K562 (cell line): ENCODE results near the gene NRAP. TPM values are rescaled to one million over a fixed set of nuclear protein-coding genes. Genes with fewer than 3 reads are reported as not detected.

Source experiments
- ATAC-seq: fragments of 200-7000 bp; cut with Tn5 transposase; 3 replicates; pipeline ENCODE4 v1.9.1; 2020; ENCODE audit warnings: moderate library complexity
- BruUV-seq: library from RNA; stranded (reverse); fragments of 400-500 nt; replicated peaks from 2 replicates; lab custom pipeline; 2021; lab: Mats Ljungman, UMichigan
- CTCF ChIA-PET: fragments of 300-600 bp; formaldehyde crosslinking; extraction: SDS; loops from one replicate; lab custom pipeline; 2021; ENCODE audit warnings: low intra/inter-chr PET ratio; lab: Yijun Ruan, JAX
- POLR2A ChIA-PET: fragments of 300-600, 350-650 bp; sonication (Branson Sonifier 250); formaldehyde crosslinking; extraction: SDS; loops from one replicate; lab custom pipeline; 2021; ENCODE audit warnings: antibody characterized with exemption, inconsistent platforms; lab: Yijun Ruan, JAX
- DNase-seq, 4 experiments: peaks; one replicate each; pipeline versions ENCODE4 v3.0.0 to v3.0.0-alpha.2; 2011 to 2018; ENCODE audit warnings: low spot score in 3 of 4, mixed read lengths in 3 of 4; ENCODE audit errors: extremely low read depth in 1 of 4
- FAIRE-seq: peaks from 2 replicates; lab custom pipeline; 2011; peaks lifted over from hg19 to GRCh38; lab: Jason Lieb, UNC
- H2AFZ ChIP-seq: 2 replicates; pipeline ENCODE4 v1.6.0; 2011; ENCODE audit warnings: low read depth, low read length, control low read depth, inconsistent platforms
- H3K27ac ChIP-seq: fragments of 200-600 bp; 3 replicates; pipeline ENCODE4 v1.8.0; 2011; ENCODE audit warnings: low read depth, mild to moderate bottlenecking, control low read depth, inconsistent platforms, low read length, moderate library complexity, mixed read lengths; ENCODE audit errors: extremely low read depth
- H3K27me3 ChIP-seq, 2 experiments: fragments of 300-600 bp in 1 of 2; 2 replicates in 1 of 2; 3 replicates in 1 of 2; pipeline versions ENCODE4 v1.6.0 to v1.8.0; 2011; ENCODE audit warnings: inconsistent platforms in 2 of 2, low read length in 2 of 2, mild to moderate bottlenecking in 1 of 2, mixed read lengths in 1 of 2, moderate library complexity in 1 of 2; ENCODE audit not compliant: control insufficient read depth in 2 of 2, insufficient read depth in 2 of 2
- H3K36me3 ChIP-seq: fragments of 300-600 bp; 3 replicates; pipeline ENCODE4 v1.8.0; 2011; ENCODE audit warnings: mild to moderate bottlenecking, low read length, inconsistent platforms; ENCODE audit not compliant: control insufficient read depth, insufficient read depth
- H3K4me1 ChIP-seq, 2 experiments: fragments of 200-600 bp in 1 of 2; replicated peaks in 1 of 2; 2 replicates in 1 of 2; 3 replicates in 1 of 2; pipeline versions ENCODE4 v1.5.1 to v1.8.0; 2011; ENCODE audit warnings: inconsistent platforms in 2 of 2, low read length in 2 of 2, mild to moderate bottlenecking in 1 of 2, mixed read lengths in 1 of 2, moderate library complexity in 1 of 2; ENCODE audit not compliant: control insufficient read depth in 2 of 2, insufficient read depth in 2 of 2
- H3K4me2 ChIP-seq: 2 replicates; pipeline ENCODE4 v1.6.1; 2011; ENCODE audit warnings: low read length, control low read depth, inconsistent platforms, mixed read lengths; ENCODE audit not compliant: insufficient read depth
- H3K4me3 ChIP-seq: fragments of 200-600 bp; sonication (generic), shearing (Covaris generic); 2 replicates; pipeline ENCODE4 v1.5.1; 2016; ENCODE audit warnings: control low read depth, inconsistent platforms
- H3K79me2 ChIP-seq: fragments of 200-600 bp; 3 replicates; pipeline ENCODE4 v1.8.0; 2011; ENCODE audit warnings: low read length, inconsistent platforms; ENCODE audit not compliant: control insufficient read depth, insufficient read depth
- H3K9ac ChIP-seq, 2 experiments: 2 replicates each; pipeline versions ENCODE4 v1.6.0 to v1.6.1; 2011; ENCODE audit warnings: low read depth in 2 of 2, low read length in 2 of 2, control low read depth in 1 of 2, inconsistent platforms in 1 of 2, mild to moderate bottlenecking in 1 of 2, mixed read lengths in 1 of 2; ENCODE audit not compliant: insufficient read depth in 1 of 2
- H3K9me1 ChIP-seq: one replicate; pipeline ENCODE4 v1.6.0; 2011; ENCODE audit warnings: inconsistent platforms, mild to moderate bottlenecking, low read length, moderate library complexity; ENCODE audit not compliant: control insufficient read depth, insufficient read depth
- H3K9me3 ChIP-seq: replicated peaks from 2 replicates; pipeline ENCODE4 v1.5.1; 2011; ENCODE audit warnings: low read depth, low read length, inconsistent platforms; ENCODE audit not compliant: control insufficient read depth, insufficient read depth
- H4K20me1 ChIP-seq: replicated peaks from 2 replicates; pipeline ENCODE4 v1.6.1; 2011; ENCODE audit warnings: low read length, inconsistent platforms, mixed read lengths; ENCODE audit not compliant: control insufficient read depth, insufficient read depth
- CC2D1A ChIP-seq: fragments of 450-650 bp; IDR thresholded peaks from 2 replicates; pipeline ENCODE4 v1.6.1; 2017; ENCODE audit warnings: mild to moderate bottlenecking
- CEBPB ChIP-seq: fragments of 450-650 bp; IDR thresholded peaks from 2 replicates; pipeline ENCODE4 v1.6.1; 2016; ENCODE audit warnings: missing genetic modification characterization, missing compliant biosample characterization
- ELF2 ChIP-seq: fragments of 250-450 bp; sonication (Bioruptor Pico); IDR thresholded peaks from 2 replicates; pipeline ENCODE4 v1.5.0; 2021; ENCODE audit warnings: mild to moderate bottlenecking
- GATAD2A ChIP-seq: fragments of 450-650 bp; IDR thresholded peaks from 2 replicates; pipeline ENCODE4 v1.6.1; 2017
- SPI1 ChIP-seq: IDR thresholded peaks from 2 replicates; pipeline ENCODE4 v1.6.1; 2011; ENCODE audit warnings: low read depth, low read length, control low read depth, borderline replicate concordance
- TOE1 ChIP-seq, 2 experiments: fragments of 450-650 bp in 1 of 2; sonication (generic) in 1 of 2; formaldehyde crosslinking in 1 of 2; IDR thresholded peaks; 2 replicates each; pipeline versions ENCODE4 v1.7.1 to v1.8.0; 2016 to 2022; ENCODE audit warnings: borderline replicate concordance in 2 of 2, mild to moderate bottlenecking in 2 of 2, antibody characterized with exemption in 1 of 2, inconsistent platforms in 1 of 2, low read depth in 1 of 2, missing genetic modification reagents in 1 of 2, moderate library complexity in 1 of 2
- USF2 ChIP-seq: sonication (generic); formaldehyde crosslinking; IDR thresholded peaks from 2 replicates; pipeline ENCODE4 v1.5.0; 2020; ENCODE audit warnings: missing genetic modification reagents
- ZNF780A ChIP-seq: fragments of 250-450 bp; sonication (Bioruptor Pico); IDR thresholded peaks from 2 replicates; pipeline ENCODE4 v1.5.0; 2021; ENCODE audit warnings: mild to moderate bottlenecking
- WGBS: fragments of 100-300 bp; shearing (Covaris generic); methylation state at CpG from one replicate; pipeline ENCODE4 v1.1.6; 2016; ENCODE audit warnings: low coverage, mixed read lengths; ENCODE audit not compliant: insufficient coverage; ENCODE audit errors: missing lambda C conversion rate; 5-methylcytosine and 5-hydroxymethylcytosine counted together
- in situ Hi-C: fragments of 300-500 bp; cut with MboI; formaldehyde crosslinking; loops from 4 replicates; pipeline ENCODE4 v1.15.0; 2018; ENCODE audit warnings: inconsistent platforms, mixed read lengths
- intact Hi-C: fragments of 100-400 bp; cut with micrococcal nuclease; formaldehyde crosslinking; loops from 2 replicates; pipeline ENCODE4 v1.14.2; 2022
- polyA plus RNA-seq, 8 experiments: library from polyadenylated mRNA; depleted of rRNA in 4 of 8; stranded (reverse) in 5 of 8; unstranded in 3 of 8; fragments of >200 nt; fragmentation: Nextera tagmentation in 2 of 8; fragmentation: Illumina TruSeq in 1 of 8; extraction: Ambion mirVana in 2 of 8; extraction: Trizol in 1 of 8; gene quantifications; 2 replicates each; pipeline versions ENCODE4 v1.2.1 to v1.2.3, GENCODE V29; 2011 to 2014; ENCODE audit warnings: inconsistent platforms in 1 of 8, missing spikeins in 1 of 8
- total RNA-seq, 7 experiments: library from RNA; depleted of rRNA in 6 of 7; stranded (reverse); fragments of >200 nt in 6 of 7; fragmentation: Illumina TruSeq in 2 of 7; extraction: Trizol in 2 of 7; gene quantifications; 2 replicates each; pipeline versions ENCODE4 v1.2.1 to v1.2.3, GENCODE V29; 2011 to 2021; ENCODE audit warnings: low replicate concordance in 1 of 7
- TF ChIP-seq, protein P1 (sequence below): fragments of 450-650 bp; IDR thresholded peaks from 2 replicates; pipeline ENCODE4 v1.6.1; 2017; ENCODE audit warnings: mild to moderate bottlenecking, moderate library complexity
- TF ChIP-seq, protein P2 (sequence below): fragments of 250-450 bp; sonication (Bioruptor Pico); IDR thresholded peaks from 2 replicates; pipeline ENCODE4 v1.5.0; 2021

NRAP gene
- total and polyA plus RNA-seq, 9 of the 15 experiments (the other 6 are each of a cell fraction or from before 2014, with no cell fraction given): not detected

- no peak overlapping the region for H3K9ac ChIP-seq
- 2% methylated on average over 6 of the region's 6 CpGs for WGBS
- H3K4me3 ChIP-seq: no peak overlapping the region
- no peaks in the 10 kb centered on the region; a peak in 1 of 5 replicates for H3K4me1 ChIP-seq
- no peak overlapping the region for H3K4me2 ChIP-seq
- in situ Hi-C loops: loop anchor here (10.0 kb wide), 1 partner anchor 396 kb away; no protein-coding TSS in a partner anchor
- ATAC-seq (no peak), DNase-seq (no peak), FAIRE-seq (no peak)
- peaks cover 5 to 21% of the 10 kb centered on the region in 2 experiments; a peak in 3 of 5 replicates for H3K27me3 ChIP-seq
- no peak overlapping the region for H3K27ac ChIP-seq
- TF ChIP-seq, protein P1, sequence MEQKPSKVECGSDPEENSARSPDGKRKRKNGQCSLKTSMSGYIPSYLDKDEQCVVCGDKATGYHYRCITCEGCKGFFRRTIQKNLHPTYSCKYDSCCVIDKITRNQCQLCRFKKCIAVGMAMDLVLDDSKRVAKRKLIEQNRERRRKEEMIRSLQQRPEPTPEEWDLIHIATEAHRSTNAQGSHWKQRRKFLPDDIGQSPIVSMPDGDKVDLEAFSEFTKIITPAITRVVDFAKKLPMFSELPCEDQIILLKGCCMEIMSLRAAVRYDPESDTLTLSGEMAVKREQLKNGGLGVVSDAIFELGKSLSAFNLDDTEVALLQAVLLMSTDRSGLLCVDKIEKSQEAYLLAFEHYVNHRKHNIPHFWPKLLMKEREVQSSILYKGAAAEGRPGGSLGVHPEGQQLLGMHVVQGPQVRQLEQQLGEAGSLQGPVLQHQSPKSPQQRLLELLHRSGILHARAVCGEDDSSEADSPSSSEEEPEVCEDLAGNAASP: no peak
- TF ChIP-seq ZNF780A (CRISPR knock-in tag): no peak
- TF ChIP-seq SPI1: 0 out of 2 replicates have a peak, but pooled peaks have one; percentile 34
- no TSS peak for BruUV-seq
- no peaks in the 10 kb centered on the region for H3K79me2 ChIP-seq
- H3K9me1 ChIP-seq: no peaks in the 10 kb centered on the region
- ChIA-PET CTCF (no interaction called here), POLR2A (interaction anchor here (0.7 kb wide), 1 partner anchor 15 kb away, joined by 3 read pairs; no protein-coding TSS in a partner anchor)
- H2AFZ ChIP-seq: no peak overlapping the region
- intact Hi-C loops: loop anchor here (10.0 kb wide), 1 partner anchor 596 kb away; no protein-coding TSS in a partner anchor
- no peaks in the 10 kb centered on the region for H3K9me3 ChIP-seq
- no peaks in the 10 kb centered on the region for H4K20me1 ChIP-seq
- no peaks in the 10 kb centered on the region for H3K36me3 ChIP-seq
These were observed 44.8 kb upstream of the NRAP start for GRCh38 chr10:113708640-113709039.

- Histone ChIP-seq H3K9me1 (no peaks in the 10 kb centered on the region), H3K79me2 (no peaks in the 10 kb centered on the region), H3K9me3 (no peaks in the 10 kb centered on the region), H3K9ac (no peak overlapping the region), H3K36me3 (no peaks in the 10 kb centered on the region), H3K27me3 (peaks cover under 1 to 19% of the 10 kb centered on the region in 2 experiments; a peak in 2 of 5 replicates), H3K4me2 (no peak overlapping the region), H3K27ac (no peak overlapping the region), H2AFZ (no peak overlapping the region), H3K4me3 (no peak overlapping the region), H3K4me1 (no peaks in the 10 kb centered on the region; a peak in 1 of 5 replicates), H4K20me1 (no peaks in the 10 kb centered on the region)
- no peak for ATAC-seq
- no TSS peak for BruUV-seq
- intact Hi-C loops: loop anchor here (10.0 kb wide), 1 partner anchor 598 kb away; no protein-coding TSS in a partner anchor
- ChIA-PET POLR2A (no interaction called here), CTCF (no interaction called here)
- no peak for DNase-seq
- 0% methylated on average over 5 of the region's 5 CpGs for WGBS
- no peak for FAIRE-seq
- in situ Hi-C loops: loop anchor here (10.0 kb wide), 1 partner anchor 398 kb away; no protein-coding TSS in a partner anchor
- TF ChIP-seq GATAD2A: no peak
- TF ChIP-seq, protein P2, sequence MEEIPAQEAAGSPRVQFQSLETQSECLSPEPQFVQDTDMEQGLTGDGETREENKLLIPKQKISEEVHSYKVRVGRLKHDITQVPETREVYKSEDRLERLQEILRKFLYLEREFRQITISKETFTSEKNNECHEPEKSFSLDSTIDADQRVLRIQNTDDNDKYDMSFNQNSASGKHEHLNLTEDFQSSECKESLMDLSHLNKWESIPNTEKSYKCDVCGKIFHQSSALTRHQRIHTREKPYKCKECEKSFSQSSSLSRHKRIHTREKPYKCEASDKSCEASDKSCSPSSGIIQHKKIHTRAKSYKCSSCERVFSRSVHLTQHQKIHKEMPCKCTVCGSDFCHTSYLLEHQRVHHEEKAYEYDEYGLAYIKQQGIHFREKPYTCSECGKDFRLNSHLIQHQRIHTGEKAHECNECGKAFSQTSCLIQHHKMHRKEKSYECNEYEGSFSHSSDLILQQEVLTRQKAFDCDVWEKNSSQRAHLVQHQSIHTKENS (CRISPR knock-in tag): no peak
- no peak for TF ChIP-seq CEBPB
- TF ChIP-seq USF2 (CRISPR knock-in tag): 0 out of 2 replicates have a peak, but pooled peaks have one; percentile 13
- TF ChIP-seq CC2D1A: no peak
- 0 out of 2 replicates have a peak, but pooled peaks have one; percentile 33 for TF ChIP-seq TOE1 (IDR thresholded peaks at IDR 0.05; ENCODE audit: borderline replicate concordance)
- TF ChIP-seq TOE1 (CRISPR knock-in tag; IDR thresholded peaks at IDR 0.05; ENCODE audit: borderline replicate concordance, low read depth): no peak
- no peak for TF ChIP-seq ELF2 (CRISPR knock-in tag)
These were observed 42.8 kb upstream of the NRAP start for GRCh38 chr10:113706623-113707022.
